HL-60 (cell line): Measurements from ENCODE around the gene MIOS.

Source experiments
- DNase-seq, 2 experiments: peaks; one replicate each; pipeline ENCODE4 v3.0.0-alpha.2; 2010 to 2020; ENCODE audit warnings: low read depth in 1 of 2, low spot score in 1 of 2
- H3K27ac ChIP-seq: fragments of 250-450 bp; sonication (Bioruptor Pico); replicated peaks from 2 replicates; pipeline ENCODE4 v1.5.1; 2020; ENCODE audit warnings: mild to moderate bottlenecking, moderate library complexity
- H3K27me3 ChIP-seq: fragments of 250-450 bp; sonication (Bioruptor Pico); 2 replicates; pipeline ENCODE4 v1.5.1; 2021; ENCODE audit warnings: mild to moderate bottlenecking, moderate library complexity; ENCODE audit not compliant: insufficient read depth, poor library complexity, severe bottlenecking
- H3K4me3 ChIP-seq: replicated peaks from 2 replicates; pipeline ENCODE4 v1.5.1; 2011; ENCODE audit warnings: mild to moderate bottlenecking, control low read depth, low read length; ENCODE audit not compliant: insufficient read depth
- GABPA ChIP-seq: IDR thresholded peaks from 2 replicates; pipeline ENCODE4 v1.6.1; 2012; ENCODE audit warnings: low read depth
- POLR2AphosphoS5 ChIP-seq: IDR thresholded peaks from 2 replicates; pipeline ENCODE4 v1.6.1; 2012; ENCODE audit warnings: low read depth
- SPI1 ChIP-seq: IDR thresholded peaks from 2 replicates; pipeline ENCODE4 v1.6.1; 2012; ENCODE audit warnings: low read depth, mild to moderate bottlenecking, borderline replicate concordance
- long read RNA-seq: library from polyadenylated mRNA; unstranded; transcript quantifications from one replicate; pipeline ENCODE4 v2.0.0, GENCODE V29; 2020
- TF ChIP-seq, protein P1 (sequence below): IDR thresholded peaks from one replicate; pipeline ENCODE4 v1.5.1; 2011; ENCODE audit warnings: low read length, control low read depth, inconsistent platforms; ENCODE audit not compliant: insufficient read depth
- TF ChIP-seq, protein P2 (sequence below): IDR thresholded peaks from 2 replicates; pipeline ENCODE4 v1.6.1; 2012; ENCODE audit warnings: low read depth; ENCODE audit not compliant: insufficient replicate concordance

Gene MIOS
- long read RNA-seq, transcript MIOS-202 (12 exons, 3,095 nt) = minor isoform, 23 of 109 reads
- long read RNA-seq, transcript MIOS-201 (13 exons, 3,453 nt) = major isoform, 32 of 109 reads
- long read RNA-seq, partial matches to known transcripts = 13 of 109 reads
- long read RNA-seq, other reads (novel, unspliced or antisense) = 39 of 109 reads

DNA sequence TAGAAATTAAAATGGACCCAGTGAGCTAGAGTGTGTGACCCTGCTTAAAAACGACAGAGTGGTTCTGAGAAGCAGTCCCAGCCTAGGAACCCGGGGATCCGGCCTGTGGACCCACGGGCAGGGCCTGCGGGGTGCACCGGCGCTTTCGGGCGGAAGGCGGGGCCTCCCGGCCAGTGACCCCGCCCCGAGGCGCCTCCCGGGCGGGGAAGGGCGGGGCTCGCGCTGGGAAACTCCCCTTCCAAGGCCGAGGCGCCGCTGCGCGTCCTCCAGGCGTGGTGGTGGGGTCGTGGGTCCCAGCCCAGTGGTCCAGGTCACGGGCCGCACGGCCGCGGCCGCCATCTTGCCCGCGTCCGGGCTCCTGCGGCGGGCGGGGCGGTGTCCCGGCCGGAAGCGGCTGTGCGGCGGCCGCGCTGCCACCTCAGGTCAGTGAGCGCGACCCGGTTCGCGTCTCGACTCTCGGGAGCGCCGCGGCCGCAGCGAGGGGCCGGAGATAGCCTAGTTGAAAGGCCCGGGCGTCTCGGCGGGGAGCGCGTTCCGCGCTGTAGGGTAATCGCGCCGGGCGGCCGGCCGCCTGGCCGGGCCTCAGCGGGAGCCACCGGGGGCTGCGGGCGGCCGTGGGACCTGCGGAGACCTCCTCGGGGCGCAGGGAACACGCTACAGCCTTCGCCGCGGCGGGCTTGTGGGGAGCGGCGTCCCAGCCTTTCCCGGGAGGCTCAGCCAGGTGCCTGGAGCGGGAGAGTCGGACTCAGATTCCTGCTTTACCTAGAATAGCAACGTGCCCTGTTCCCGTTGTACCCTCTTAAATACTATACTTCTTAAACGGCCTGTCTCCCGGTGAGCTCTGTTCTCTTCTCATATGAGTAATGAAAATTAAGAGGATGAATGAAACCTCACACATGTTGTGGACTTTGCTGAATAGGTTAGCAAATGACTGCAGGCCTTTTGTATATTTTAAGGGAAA lies at the start of gene MIOS:
MIOS (plus strand) TSS at position 234 of the 961 bp plus-strand sequence. CDS start 5,592 bp downstream, outside the sequence.
- DNase-seq = peak; percentile 38 to 74
- peak within 1 kb of the TSS; percentile 61 for H3K27ac ChIP-seq
- no peaks in the 10 kb centered on the region for H3K27me3 ChIP-seq
- peak within 1 kb of the TSS; percentile 61 for H3K4me3 ChIP-seq
- TF ChIP-seq POLR2AphosphoS5 (peak; percentile 75), GABPA (peak; percentile 50; the same call in 1 of the 2 replicates), SPI1 (no peak)
- TF ChIP-seq, protein P1, sequence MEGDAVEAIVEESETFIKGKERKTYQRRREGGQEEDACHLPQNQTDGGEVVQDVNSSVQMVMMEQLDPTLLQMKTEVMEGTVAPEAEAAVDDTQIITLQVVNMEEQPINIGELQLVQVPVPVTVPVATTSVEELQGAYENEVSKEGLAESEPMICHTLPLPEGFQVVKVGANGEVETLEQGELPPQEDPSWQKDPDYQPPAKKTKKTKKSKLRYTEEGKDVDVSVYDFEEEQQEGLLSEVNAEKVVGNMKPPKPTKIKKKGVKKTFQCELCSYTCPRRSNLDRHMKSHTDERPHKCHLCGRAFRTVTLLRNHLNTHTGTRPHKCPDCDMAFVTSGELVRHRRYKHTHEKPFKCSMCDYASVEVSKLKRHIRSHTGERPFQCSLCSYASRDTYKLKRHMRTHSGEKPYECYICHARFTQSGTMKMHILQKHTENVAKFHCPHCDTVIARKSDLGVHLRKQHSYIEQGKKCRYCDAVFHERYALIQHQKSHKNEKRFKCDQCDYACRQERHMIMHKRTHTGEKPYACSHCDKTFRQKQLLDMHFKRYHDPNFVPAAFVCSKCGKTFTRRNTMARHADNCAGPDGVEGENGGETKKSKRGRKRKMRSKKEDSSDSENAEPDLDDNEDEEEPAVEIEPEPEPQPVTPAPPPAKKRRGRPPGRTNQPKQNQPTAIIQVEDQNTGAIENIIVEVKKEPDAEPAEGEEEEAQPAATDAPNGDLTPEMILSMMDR = no peak
- TF ChIP-seq, protein P2, sequence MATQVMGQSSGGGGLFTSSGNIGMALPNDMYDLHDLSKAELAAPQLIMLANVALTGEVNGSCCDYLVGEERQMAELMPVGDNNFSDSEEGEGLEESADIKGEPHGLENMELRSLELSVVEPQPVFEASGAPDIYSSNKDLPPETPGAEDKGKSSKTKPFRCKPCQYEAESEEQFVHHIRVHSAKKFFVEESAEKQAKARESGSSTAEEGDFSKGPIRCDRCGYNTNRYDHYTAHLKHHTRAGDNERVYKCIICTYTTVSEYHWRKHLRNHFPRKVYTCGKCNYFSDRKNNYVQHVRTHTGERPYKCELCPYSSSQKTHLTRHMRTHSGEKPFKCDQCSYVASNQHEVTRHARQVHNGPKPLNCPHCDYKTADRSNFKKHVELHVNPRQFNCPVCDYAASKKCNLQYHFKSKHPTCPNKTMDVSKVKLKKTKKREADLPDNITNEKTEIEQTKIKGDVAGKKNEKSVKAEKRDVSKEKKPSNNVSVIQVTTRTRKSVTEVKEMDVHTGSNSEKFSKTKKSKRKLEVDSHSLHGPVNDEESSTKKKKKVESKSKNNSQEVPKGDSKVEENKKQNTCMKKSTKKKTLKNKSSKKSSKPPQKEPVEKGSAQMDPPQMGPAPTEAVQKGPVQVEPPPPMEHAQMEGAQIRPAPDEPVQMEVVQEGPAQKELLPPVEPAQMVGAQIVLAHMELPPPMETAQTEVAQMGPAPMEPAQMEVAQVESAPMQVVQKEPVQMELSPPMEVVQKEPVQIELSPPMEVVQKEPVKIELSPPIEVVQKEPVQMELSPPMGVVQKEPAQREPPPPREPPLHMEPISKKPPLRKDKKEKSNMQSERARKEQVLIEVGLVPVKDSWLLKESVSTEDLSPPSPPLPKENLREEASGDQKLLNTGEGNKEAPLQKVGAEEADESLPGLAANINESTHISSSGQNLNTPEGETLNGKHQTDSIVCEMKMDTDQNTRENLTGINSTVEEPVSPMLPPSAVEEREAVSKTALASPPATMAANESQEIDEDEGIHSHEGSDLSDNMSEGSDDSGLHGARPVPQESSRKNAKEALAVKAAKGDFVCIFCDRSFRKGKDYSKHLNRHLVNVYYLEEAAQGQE = peak; percentile 63

DNA sequence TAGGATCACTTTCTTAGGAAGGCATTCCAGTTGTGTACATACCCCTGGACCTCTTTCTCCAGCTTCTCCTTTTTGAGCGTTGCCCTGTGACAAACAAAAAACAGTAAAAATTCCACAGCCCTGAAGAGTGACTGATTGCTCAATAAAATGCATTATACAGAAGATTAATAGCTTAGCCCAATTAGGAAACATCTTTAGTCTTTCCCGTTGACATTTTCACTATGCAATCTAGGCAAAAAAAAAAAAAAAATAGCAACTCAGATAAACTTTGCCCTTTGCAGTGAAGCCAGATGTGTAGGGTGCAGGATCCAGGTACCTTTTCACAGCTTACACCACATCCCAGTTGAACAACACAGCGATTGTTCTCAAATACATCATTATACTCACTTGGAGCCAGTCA lies 48.9 kb upstream of the MIOS start:
- no peak for TF ChIP-seq GABPA
- TF ChIP-seq SPI1 = no peak
- TF ChIP-seq, protein P1 = no peak
- TF ChIP-seq POLR2AphosphoS5 = no peak
- TF ChIP-seq, protein P2 = no peak
- no peak overlapping the region for H3K27ac ChIP-seq
- no peaks in the 10 kb centered on the region for H3K27me3 ChIP-seq
- no peak for DNase-seq
- H3K4me3 ChIP-seq = no peak overlapping the region

DNA sequence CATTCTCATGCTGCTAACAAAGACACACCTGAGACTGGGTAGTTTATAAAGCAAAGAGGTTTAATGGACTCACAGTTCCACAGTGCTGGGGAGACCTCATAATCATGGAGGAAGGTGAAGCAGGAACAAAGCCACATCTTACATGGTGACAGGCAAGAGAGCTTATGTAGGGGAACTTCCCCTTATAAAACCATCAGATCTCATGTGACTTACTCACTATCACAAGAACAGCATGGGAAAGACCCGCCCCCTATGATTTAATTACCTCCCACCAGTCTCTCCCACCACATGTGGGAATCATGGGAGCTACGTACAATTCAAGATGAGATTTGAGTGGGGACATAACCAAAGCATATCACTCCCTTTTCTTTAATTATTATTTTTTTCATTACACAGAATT lies 47.6 kb upstream of the MIOS start:
- Histone ChIP-seq H3K4me3 (no peak overlapping the region), H3K27ac (no peak overlapping the region), H3K27me3 (no peaks in the 10 kb centered on the region)
- no peak for DNase-seq
- TF ChIP-seq POLR2AphosphoS5 = no peak
- TF ChIP-seq, protein P1 = no peak
